ENCODE data around the gene TSPAN16. TPM values are rescaled to one million over a fixed set of nuclear protein-coding genes. Genes with fewer than 3 reads are reported as not detected.

TSPAN16 gene
- total RNA-seq, 6 experiments from 2014 or later, result not detected

GRCh38 chr19:11355160-11356073 lies 59.5 kb downstream of the TSPAN16 start, which contains the start of gene PLPPR2:
Gene PLPPR2 (plus strand): TSS chr19:11355432. CDS start chr19:11357674, 2,242 bp downstream.
- Histone ChIP-seq H3K4me1 (peaks cover 0 to 5% (median 0%) of the 10 kb centered on the region in 4 donors), H3K36me3 (no peaks in the 10 kb centered on the region), H3K4me3 (peak within 1 kb of the TSS; percentile 48 to 53 (median 50)), H3K9me3 (no peaks in the 10 kb centered on the region), H3K27me3 (no peaks in the 10 kb centered on the region), H3K27ac (peak within 1 kb of the TSS in 1 of 3 donors; percentile 8)
- 2% methylated on average over 28 of the region's 62 CpGs for WGBS (ENCODE audit: insufficient coverage, low coverage, low lambda C conversion rate, missing lambda C conversion rate)
- TF ChIP-seq CTCF (IDR thresholded peaks at IDR 0.05) (no peak), POLR2A (IDR thresholded peaks at IDR 0.05) (peak; percentile 71)
- intact Hi-C loops (cut with DNase I), result no loop called here
- peak; percentile 94 to 98 (median 95) for ATAC-seq
- DNase-seq, result peak; percentile 92 to 94 (median 93)

- H3K9me3 ChIP-seq, result no peaks in the 10 kb centered on the region
- H3K36me3 ChIP-seq, result no peaks in the 10 kb centered on the region
- no CpG with 5 or more reads among the region's 6 CpGs for WGBS (ENCODE audit: insufficient coverage, low coverage, low lambda C conversion rate, missing lambda C conversion rate)
- intact Hi-C loops (cut with DNase I), result no loop called here
- no peak for TF ChIP-seq CTCF (IDR thresholded peaks at IDR 0.05)
- no peak for TF ChIP-seq POLR2A (IDR thresholded peaks at IDR 0.05)
- no peaks in the 10 kb centered on the region for H3K27me3 ChIP-seq
- no peak overlapping the region for H3K27ac ChIP-seq
- DNase-seq, result no peak
- peak overlapping the region; percentile 48 to 53 (median 50) for H3K4me3 ChIP-seq
- ATAC-seq, result no peak
- H3K4me1 ChIP-seq, result peaks cover 0 to 8% (median 2%) of the 10 kb centered on the region in 4 donors
Measured at GRCh38 chr19:11356074-11356397, 60.1 kb downstream of the TSPAN16 start.

- Histone ChIP-seq H3K27me3 (no peaks in the 10 kb centered on the region), H3K4me1 (peaks cover 0 to 15% (median 3%) of the 10 kb centered on the region in 4 donors), H3K4me3 (no peak overlapping the region), H3K27ac (no peak overlapping the region), H3K36me3 (no peaks in the 10 kb centered on the region), H3K9me3 (no peaks in the 10 kb centered on the region)
- 78% methylated on average over 4 of the region's 11 CpGs for WGBS (ENCODE audit: insufficient coverage, low coverage, low lambda C conversion rate, missing lambda C conversion rate)
- intact Hi-C loops (cut with DNase I), result no loop called here
- no peak for ATAC-seq
- DNase-seq, result peak in 1 of 3 donors; percentile 44
- TF ChIP-seq CTCF (IDR thresholded peaks at IDR 0.05) (no peak), POLR2A (IDR thresholded peaks at IDR 0.05) (no peak)
Measured at GRCh38 chr19:11356676-11357550, 61.0 kb downstream of the TSPAN16 start.

- DNase-seq (peak in 1 of 3 donors; percentile 47), ATAC-seq (no peak)
- Histone ChIP-seq H3K27me3 (no peaks in the 10 kb centered on the region), H3K27ac (no peak overlapping the region), H3K4me3 (no peak overlapping the region), H3K4me1 (peaks cover 0 to 15% (median 3%) of the 10 kb centered on the region in 4 donors), H3K9me3 (no peaks in the 10 kb centered on the region), H3K36me3 (no peaks in the 10 kb centered on the region)
- 92% methylated on average over 11 of the region's 11 CpGs for WGBS (ENCODE audit: insufficient coverage, low coverage, low lambda C conversion rate, missing lambda C conversion rate)
- intact Hi-C loops (cut with DNase I), result no loop called here
- no peak for TF ChIP-seq CTCF (IDR thresholded peaks at IDR 0.05)
- no peak for TF ChIP-seq POLR2A (IDR thresholded peaks at IDR 0.05)
Measured at GRCh38 chr19:11359421-11359820, 63.5 kb downstream of the TSPAN16 start.

Data from right lobe of liver (tissue), 6 donors.